Stimulated activated CD8-positive, alpha-beta memory T cell treated with anti-CD3 and anti-CD28 coated beads, Interleukin-7, amount 100 ng/mL, for 24 hours (primary cell): ENCODE results near the gene TUBD1.
"Not testable (repeated sequence)": the region's sequence is repeated elsewhere in the genome, so short reads cannot be mapped to it uniquely, and the experiment has no call there.

Experiments
- DNase-seq: peaks from one replicate; pipeline ENCODE4 v3.0.0-alpha.2; 2020; ENCODE audit warnings: low read depth

Gene TUBD1

DNA sequence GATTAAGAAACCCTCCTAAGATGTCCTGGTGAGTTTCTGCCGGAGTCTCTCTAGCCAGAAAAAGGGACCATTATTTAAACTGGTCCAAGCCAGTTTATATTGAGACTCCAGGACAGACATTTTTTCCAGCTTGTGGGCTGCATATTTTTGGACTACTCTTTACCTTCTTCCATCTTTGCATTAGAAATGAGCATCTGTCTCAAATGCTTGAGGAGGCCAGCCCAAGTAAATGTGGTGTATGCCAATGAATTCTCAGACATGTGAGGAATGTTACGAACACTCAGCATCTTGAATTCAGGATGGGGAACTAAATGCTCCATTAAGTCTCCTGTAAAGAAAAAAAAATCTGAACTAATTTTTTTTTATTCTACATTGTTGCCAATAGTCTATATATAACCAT, 18.4 kb downstream of the TUBD1 start:
- no peak for DNase-seq

DNA sequence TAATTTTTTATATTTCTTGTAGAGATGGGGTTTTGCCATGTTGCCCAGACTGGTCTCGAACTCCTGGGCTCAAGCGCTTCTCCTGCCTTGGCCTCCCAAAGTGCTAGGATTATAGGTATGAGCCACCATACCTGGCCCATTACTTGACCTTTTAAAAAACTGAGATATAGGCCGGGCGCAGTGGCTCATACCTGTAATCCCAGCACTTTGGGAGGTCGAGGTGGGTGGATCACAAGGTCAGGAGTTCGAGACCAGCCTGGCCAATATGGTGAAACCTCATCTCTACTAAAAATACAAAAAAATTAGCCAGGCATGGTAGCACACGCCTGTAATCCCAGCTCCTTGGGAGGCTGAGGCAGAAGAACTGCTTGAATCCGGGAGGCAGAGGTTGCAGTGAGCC, 19.3 kb downstream of the TUBD1 start:
- not testable (repeated sequence) for DNase-seq

DNA sequence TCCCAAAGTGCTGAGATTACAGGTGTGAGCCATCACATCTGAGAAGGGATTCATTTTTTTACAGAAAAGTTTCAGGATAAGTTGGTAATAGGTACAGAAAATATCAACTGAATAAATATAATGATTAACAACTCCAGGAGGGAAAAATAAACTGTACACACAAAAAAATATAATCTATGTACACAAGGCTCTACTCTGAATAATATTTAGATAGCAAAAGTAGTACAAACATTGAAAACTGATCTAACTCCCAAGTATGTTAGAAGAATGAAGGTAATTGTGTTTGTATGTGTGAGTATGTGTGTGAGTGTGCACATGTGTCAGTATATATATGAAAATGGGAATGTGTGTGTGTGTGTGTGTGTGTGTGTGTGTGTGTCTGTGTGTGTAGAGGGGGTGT, 20.4 kb downstream of the TUBD1 start:
- no peak for DNase-seq

DNA sequence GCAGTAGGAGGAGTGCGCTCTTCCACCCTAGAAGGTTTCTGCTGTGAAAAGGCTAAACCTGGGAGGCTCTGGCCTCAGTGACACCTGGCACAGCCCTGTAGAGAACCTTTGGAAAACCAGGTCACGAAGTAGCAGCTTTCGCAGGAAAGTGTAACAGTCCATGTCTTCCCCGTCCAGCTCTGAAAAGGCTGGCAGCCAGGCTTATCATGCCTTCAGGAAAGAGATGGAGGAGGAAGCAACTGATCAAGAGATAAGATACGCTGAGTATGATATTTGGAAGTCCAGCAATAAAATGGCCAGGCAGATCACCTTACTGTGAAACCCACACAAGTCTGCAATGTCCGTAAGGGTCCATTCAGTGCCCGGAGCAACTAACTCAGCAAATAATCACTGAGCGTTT, 22.3 kb downstream of the TUBD1 start:
- DNase-seq: no peak

DNA sequence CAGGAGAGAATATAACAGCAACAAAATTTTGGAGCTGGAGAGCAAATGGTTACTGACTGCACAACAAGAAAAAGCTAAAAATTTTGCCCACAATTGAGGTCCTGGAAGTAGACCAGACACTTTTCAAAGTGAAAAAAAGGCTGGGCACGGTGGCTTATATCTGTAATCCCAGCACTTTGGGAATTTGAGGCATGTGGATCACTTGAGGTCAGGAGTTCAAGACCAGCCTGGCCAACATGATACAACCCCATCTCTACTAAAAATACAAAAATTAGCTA, 22.9 kb downstream of the TUBD1 start:
- no peak for DNase-seq

DNA sequence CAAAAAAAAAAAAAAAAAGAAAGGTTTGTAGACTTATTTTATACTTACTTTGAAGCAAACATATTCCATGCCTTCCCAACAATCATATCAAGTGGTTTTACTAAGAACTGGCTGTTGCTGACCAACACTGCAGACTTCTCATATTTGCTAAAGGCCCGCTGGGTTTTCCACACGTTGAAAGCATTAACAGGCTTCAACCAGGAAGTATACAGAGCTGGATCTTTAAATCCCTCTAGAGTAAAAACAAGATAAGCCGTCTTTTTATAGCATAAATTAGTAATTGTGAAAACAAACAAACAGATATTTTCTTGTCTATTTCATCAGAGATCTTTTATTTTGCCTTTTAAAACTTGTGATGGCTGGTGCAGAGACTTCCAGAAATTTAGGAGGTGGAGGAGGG, 29.1 kb downstream of the TUBD1 start:
- no peak for DNase-seq

DNA sequence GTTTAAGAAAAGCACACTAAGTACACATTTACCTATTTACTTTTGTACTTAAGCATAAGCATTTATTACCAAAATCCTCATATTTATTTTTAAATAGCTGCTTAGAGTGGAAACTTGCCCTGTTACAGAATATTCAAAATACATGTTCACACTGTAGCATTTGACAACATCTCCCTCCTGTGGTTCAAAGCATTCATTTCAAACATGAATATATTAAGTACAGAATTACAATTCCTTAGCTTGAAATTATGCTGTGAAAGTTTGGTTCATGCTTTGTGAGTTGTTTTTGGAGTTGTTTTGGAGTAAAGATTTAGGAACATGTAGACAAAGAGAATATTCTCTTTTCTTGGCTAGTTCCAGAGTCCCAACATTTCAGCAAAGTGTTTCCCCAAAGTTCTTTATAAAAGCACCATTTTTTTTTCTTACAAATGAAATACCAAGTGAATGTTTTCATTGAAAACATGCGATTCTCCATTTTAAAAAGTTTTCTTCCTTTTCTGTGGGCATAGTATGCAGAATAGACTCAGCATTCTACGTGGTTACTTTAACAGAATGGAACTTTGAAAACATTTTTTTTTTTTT, 33.2 kb downstream of the TUBD1 start:
- no peak for DNase-seq

DNA sequence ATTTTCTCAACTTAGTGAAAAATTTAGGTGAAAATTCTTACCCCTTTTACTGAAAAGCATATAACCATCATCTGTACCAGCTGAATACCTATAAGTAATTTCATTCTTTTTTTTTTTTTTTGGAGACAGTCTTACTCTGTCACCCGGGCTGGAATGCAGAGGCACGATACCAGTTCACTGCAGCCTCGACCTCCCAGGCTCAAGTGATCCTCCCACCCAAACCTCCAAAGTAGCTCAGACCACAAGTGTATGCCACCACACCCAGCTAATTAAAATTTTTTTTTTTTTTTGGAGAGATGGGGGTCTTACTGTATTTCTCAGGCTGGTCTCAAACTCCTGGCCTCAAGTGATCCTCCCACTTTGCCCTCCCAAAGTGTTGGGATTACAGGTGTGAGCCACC, 33.8 kb downstream of the TUBD1 start:
- no peak for DNase-seq

DNA sequence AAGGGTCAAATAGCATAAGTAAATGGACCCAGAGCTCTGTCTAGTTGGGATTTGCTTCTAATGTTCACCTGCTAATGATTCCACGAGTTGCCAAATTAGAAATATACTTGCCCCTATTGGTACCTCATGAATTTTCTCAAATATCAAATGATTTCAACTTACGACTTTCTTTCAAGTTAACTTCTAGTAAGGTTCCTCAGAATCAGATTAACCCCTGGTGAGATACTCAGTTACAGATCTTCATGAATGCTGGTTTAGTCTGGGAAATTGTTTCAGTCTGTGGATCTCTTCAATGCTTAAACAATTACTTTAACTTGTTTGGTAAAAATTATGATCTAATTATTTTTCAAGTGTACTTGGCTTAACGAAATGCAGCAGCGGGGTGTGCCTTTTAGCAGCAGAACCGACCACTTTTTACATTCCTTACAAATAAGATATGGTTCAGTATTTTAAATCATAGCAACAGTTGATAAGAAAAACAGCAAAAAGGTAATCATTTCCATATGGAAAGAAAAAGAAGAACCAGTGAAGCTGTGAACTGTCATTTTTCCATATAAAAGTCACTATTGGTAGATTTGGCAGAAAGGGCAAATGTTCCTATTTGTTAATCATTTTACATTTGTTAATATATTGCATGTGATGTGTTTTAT, 34.5 kb downstream of the TUBD1 start:
- no peak for DNase-seq

DNA sequence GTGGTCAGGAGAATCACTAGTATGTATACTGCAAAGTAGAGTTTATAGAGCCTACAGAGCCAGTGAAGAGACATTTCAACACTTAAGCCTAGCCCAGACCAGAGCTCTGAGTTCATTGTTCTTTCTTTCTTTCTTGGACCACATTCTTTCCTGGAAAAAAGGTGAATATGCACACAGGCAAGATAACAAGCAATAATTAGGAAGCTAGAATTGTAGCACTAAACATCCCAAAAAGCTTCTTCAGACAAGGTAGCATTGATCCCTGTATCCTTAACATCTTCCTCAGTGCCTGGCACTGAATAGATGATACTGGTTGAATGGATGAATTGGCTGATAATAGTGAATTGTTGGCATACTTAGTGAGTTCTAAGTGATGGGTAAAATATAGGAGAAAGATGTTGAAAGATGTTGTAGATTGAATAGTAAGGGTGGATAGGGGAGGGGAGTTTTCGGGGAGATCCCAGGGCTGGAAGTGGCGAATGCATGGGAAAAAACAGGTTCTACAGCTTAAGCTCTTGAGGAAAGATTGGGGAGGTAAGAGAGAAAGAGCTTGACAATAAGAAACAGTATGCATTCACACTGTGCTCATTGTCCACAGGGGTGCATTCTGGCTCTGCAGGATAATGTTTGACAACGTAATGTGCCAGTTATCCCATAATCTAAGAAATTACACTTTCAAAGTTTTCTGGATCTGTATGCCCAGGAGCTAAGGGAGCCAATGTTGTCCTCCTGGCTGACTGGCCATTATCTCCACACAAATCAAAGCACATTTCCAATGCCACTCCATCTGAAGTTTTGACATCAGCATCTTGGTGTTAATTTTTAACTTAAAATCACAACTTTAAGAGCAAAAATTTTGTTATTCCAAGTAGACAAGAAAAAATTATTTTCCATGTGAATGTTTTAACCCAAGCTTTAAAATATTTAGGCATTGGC, 35.6 kb downstream of the TUBD1 start:
- DNase-seq: no peak

DNA sequence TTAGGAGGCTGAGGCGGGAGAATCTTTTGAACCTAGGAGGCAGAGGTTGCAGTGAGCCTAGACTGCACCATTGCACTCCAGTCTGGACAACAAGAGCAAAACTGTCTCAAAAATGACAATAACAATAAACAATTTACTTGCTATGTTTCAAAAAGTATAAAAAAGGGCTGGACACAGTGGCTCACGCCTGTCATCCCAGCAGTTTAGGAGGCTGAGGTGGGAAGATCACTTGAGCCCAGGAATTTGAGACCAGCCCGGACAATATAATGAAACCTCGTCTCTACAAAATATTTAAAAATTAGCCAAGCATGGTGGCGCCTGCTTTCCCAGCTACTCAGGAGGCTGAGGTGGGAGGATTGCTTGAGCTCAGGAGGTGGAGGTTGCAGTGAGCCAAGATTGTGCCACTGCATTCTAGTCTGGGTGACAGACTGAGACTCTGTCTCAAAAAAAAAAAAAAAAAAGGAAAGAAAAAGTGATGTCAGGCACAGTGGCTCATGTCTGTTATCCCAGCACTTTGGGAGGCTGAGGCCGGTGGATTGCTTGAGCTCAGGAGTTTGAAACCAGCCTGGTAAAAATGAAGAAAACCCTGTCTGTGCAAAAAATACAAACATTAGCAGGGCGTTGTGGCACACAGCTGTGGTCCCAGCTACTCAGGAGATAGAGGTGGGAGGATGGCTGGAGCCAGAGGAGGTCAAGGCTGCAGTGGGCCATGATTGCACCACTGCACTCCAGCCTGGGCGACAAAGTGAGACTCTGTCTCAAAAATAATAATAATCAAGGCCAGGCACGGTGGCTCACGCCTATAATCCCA, 38.6 kb downstream of the TUBD1 start:
- DNase-seq: not testable (repeated sequence)

DNA sequence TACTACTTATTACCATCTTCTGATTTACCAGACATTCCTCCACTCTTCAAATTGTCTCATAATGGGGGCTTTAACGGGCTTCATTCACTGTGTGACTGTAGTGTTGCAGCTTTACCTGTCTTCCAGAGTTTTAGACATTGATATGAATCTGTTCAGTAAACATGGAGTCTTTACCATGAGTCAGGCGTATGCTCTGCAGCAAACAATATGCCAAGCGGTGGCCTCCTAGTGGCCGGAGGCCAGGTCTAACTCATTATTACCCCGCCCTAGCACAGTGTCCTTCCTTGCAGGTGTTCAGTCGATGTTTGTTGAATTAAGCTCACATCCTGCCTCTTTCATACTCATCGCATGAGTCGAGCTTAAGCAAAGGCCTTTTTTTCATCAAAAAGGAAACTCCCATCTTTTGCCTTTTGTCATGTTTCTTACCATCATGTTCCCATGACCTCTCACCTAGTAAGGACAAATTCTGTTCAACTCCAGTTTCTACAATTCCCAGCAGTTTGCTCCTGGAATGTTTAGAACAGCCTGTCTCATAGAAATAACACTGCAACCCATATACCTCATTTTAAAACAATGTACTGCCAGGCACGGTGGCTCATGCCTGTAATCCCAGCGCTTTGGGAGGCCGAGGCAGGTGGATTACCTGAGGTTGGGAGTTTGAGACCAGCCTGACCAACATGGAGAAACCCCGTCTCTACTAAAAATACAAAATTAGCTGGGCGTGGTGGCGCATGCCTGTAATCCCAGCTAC, 39.4 kb downstream of the TUBD1 start:
- DNase-seq: no peak

DNA sequence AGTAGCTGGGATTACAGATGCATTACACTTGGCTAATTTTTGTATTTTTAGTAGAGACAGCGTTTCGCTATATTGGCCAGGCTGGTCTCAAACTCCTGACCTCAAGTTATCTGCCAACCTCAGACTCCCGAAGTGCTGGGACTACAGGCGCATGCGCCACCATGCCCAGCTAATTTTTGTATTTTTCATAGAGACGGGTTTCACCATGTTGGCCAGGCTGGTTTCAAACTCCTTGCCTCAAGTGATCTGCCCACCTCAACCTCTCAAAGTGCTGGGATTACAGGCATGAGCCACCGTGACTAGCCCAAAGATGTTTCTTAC, 39.9 kb downstream of the TUBD1 start:
- DNase-seq: not testable (repeated sequence)

DNA sequence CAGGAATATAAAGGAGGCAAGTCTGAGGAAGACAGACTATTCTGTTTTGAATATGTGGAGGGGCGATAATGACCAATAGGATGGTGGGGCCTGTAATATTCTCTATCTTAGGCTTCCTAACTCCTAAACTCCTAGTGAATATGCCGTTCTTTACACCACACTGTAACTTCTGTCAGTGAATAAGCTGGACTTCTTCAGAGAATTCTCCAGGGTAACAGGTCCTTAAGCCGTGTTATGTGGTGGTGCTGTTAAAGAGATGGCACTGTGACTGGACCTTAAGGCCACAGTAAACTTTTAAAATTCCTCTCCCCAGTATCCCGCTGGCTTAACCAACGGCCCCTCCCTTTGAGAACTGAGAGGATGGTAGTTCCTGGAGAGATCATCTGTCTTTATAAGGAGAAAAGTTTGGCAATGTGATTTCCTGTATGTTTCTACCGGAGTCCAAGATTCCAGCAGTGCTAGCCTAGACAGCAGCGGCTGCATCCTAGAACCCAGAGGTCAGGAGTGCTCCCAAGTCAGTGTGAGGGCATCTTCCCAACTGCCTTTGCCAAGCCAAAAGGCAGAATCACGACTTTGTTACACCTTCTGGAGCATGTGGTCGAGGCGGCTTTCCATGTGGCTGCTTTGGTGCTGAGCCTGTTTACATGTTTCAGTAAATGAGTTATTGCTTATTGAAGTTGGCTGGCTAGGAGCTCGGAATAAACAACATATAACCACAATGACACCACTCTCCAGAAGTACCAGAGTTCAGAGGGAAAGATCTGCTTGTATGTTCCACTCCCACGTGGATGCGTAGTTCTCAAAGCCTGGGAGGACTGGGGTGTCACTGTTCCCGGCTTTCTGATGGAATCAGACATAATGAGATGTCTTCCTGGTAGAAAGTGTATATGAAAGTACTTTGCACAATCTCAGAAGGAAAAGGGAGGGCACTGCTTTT, 41.0 kb downstream of the TUBD1 start:
- no peak for DNase-seq

DNA sequence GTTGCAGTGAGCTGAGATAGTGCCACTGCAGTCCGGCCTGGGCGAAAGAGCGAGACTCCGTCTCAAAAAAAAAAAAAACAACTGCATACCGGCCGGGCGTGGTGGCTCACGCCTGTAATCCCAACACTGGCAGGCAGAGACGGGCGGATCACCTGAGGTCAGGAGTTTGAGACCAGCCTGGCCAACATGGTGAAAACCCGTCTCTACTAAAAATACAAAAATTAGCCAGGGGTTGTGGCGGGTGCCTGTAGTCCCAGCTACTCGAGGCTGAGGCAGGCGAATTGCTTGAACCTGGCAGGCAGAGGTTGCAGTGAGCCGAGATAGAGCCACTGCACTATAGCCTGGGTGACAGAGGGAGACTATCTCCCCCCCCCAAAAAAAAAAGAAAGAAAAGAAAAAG, 42.4 kb downstream of the TUBD1 start:
- not testable (repeated sequence) for DNase-seq

DNA sequence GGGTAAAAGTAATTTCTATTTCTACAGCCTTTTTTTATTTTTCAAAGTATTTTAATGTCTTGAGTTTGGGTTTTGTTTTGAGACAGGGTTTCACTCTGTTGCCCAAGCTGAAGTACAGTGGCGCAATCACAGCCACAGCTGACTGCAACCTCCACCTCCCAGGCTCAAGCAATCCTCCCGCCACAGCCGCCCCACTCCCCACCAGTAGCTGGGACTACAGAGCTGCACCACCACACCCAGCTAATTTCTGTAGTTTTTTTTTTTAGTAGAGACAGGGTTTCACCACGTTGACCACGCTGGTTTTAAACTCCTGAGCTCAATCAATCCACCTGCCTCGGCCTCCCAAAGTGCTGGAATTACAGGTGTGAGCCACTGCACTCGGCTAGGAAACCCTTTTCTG, 44.0 kb downstream of the TUBD1 start:
- no peak for DNase-seq

DNA sequence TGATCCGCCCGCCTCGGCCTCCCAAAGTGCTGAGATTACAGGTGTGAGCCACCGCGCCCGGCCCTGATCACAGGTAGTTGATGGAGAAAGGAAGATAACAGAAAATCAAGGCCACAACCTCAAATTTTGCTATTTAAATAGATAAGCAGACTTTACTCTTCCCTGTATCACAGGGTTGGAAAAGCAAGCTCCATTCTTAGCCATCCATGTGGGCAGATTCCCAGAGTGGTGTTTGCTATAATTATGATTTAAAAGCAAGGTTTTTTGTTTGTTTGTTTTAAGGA, 44.4 kb downstream of the TUBD1 start:
- no peak for DNase-seq

DNA sequence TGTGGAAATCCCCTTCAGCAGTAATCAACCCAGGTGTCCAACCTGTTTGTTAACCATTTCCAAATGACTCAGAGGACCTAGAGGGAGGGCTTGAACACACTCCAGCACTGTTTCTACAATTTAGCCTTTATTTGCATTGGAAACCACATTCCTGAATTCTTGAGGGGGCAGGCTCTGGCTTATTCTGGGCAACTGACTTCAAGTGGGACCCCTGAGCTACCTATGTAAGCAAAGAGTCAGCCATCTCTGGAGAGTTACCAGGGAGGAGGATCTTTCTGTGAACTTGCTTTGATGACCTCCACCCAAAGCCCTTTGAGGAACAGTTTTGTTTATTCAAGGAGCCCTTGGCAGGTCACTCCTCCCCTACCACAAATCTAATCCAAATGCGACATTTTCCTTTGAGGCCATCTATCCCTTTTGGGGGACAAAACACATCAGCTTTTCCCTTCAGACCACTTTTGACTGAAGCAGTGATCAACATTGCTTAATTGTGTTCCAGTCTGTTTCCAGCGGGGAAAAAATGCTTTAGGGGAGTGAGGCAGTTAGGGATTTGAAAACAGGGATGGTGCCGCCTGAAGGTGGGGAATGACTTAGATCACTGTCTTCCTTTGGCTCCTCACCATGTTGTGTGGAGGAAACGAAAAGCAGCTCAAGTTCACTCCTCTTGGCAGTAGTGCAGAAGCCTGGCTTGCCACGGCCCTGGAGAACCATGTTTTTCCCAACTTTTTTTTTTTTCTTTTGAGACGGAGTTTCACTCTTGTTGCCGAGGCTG, 46.2 kb downstream of the TUBD1 start:
- DNase-seq: no peak

DNA sequence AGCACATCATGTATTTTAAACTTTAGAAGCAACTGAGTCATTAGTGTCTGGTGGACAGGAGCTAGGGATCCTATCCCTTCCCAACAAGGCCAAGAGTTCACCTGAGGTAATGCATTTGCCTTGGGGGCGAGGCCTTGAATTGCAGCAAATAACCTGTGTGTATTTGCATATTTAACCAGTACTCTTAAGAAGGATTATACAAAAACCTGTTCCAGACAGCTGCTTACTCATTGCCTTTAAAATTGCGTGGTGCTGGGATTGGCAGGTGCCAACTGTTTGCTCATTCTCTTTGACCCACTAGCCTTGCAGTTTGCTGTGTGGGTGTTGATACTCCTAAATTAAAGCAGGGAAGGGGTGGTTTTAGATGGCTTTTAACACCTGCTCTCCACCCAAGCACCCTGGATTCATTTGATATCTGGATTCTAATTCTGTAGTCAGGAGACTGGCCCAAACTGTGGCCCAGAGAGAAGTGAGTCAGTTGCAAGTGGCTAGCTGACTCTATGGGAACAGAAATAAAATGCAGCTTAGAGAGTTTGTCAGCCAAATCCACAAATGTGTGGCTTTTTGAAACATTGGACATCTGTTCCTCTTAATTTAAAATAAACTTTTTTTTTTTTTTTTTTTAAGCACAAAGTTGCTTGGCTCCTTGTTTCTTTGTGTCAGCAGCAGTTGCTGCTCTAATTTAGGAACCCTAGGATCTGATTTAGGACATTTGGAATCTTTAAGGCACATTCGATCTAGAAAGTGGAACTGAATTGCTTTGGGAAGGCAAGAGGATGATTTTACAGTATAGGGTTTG, 46.9 kb downstream of the TUBD1 start:
- DNase-seq: no peak
